CD4-positive, alpha-beta T cell treated with Interleukin-10 for 1 hour (primary cell): ENCODE data around the gene TNNI2.
"Not testable (repeated sequence)": the region's sequence is repeated elsewhere in the genome, so short reads cannot be mapped to it uniquely, and the experiment has no call there.

Experiments
- DNase-seq: peaks from one replicate; pipeline ENCODE4 v3.0.0-alpha.2; 2020

TNNI2 gene

GRCh38 chr11:1838426-1839144 lies at the start of gene TNNI2:
TNNI2 (plus strand) TSS chr11:1838981; CDS start chr11:1839697, 716 bp downstream.
- no peak for DNase-seq

GRCh38 chr11:1791912-1792311 lies 46.9 kb upstream of the TNNI2 start:
- DNase-seq: no peak

- no peak for DNase-seq
Observed at GRCh38 chr11:1792461-1792860, 46.3 kb upstream of the TNNI2 start.

GRCh38 chr11:1793081-1793480 lies 45.7 kb upstream of the TNNI2 start:
- no peak for DNase-seq

GRCh38 chr11:1796413-1797011 lies 42.3 kb upstream of the TNNI2 start:
- no peak for DNase-seq

- DNase-seq: no peak
Observed at GRCh38 chr11:1797391-1798125, 41.2 kb upstream of the TNNI2 start.

- DNase-seq: no peak
Observed at GRCh38 chr11:1803246-1803645, 35.5 kb upstream of the TNNI2 start.

GRCh38 chr11:1803835-1804519 lies 34.8 kb upstream of the TNNI2 start:
- not testable (repeated sequence) for DNase-seq

GRCh38 chr11:1805525-1805924 lies 33.3 kb upstream of the TNNI2 start:
- DNase-seq: no peak

GRCh38 chr11:1807264-1807995 lies 31.4 kb upstream of the TNNI2 start:
- no peak for DNase-seq

GRCh38 chr11:1810761-1811160 lies 28.0 kb upstream of the TNNI2 start:
- no peak for DNase-seq

GRCh38 chr11:1812274-1812673 lies 26.5 kb upstream of the TNNI2 start:
- DNase-seq: no peak

GRCh38 chr11:1812801-1813200 lies 26.0 kb upstream of the TNNI2 start:
- DNase-seq: no peak

- DNase-seq: not testable (repeated sequence)
Observed at GRCh38 chr11:1813356-1813755, 25.4 kb upstream of the TNNI2 start.

- no peak for DNase-seq
Observed at GRCh38 chr11:1814691-1815090, 24.1 kb upstream of the TNNI2 start.

- no peak for DNase-seq
Observed at GRCh38 chr11:1815311-1815710, 23.5 kb upstream of the TNNI2 start.

- DNase-seq: no peak
Observed at GRCh38 chr11:1815751-1816150, 23.0 kb upstream of the TNNI2 start.

- DNase-seq: no peak
Observed at GRCh38 chr11:1817000-1817399, 21.8 kb upstream of the TNNI2 start.

- DNase-seq: no peak
Observed at GRCh38 chr11:1817511-1817910, 21.3 kb upstream of the TNNI2 start.

GRCh38 chr11:1819074-1819473 lies 19.7 kb upstream of the TNNI2 start:
- no peak for DNase-seq

GRCh38 chr11:1820463-1821325 lies 18.1 kb upstream of the TNNI2 start:
- no peak for DNase-seq

GRCh38 chr11:1821562-1821961 lies 17.2 kb upstream of the TNNI2 start:
- DNase-seq: no peak
